Measurements from ENCODE around the gene MED12L.
A peak's percentile ranks its signal among the peaks of the same experiment; 100 is the strongest.
"Not testable (repeated sequence)": the region's sequence is repeated elsewhere in the genome, so short reads cannot be mapped to it uniquely, and the experiment has no call there.

MED12L gene

GRCh38 chr3:151225040-151225975, 139.8 kb downstream of the MED12L start:
- Histone ChIP-seq H3K27me3 (ENCODE audit: control insufficient read depth, insufficient read depth, low read length) (no peaks in the 10 kb centered on the region; the same call in 1 of the 2 replicates), H3K27ac (ENCODE audit: low read length) (no peak overlapping the region), H3K4me1 (ENCODE audit: control insufficient read depth, insufficient read depth, low read length) (no peaks in the 10 kb centered on the region), H3K36me3 (ENCODE audit: control insufficient read depth, insufficient read depth, low read length) (no peaks in the 10 kb centered on the region), H3K4me3 (ENCODE audit: low read length) (no peak overlapping the region), H3K9me3 (ENCODE audit: control insufficient read depth, insufficient read depth, low read length) (0 out of 2 replicates have a peak, but pooled peaks cover 1% of the 10 kb centered on the region)
- no CpG with 5 or more reads among the region's 9 CpGs for WGBS (ENCODE audit: insufficient coverage, insufficient read length)
- no peak for DNase-seq (ENCODE audit: low read depth, low spot score)

GRCh38 chr3:151226088-151226563, 140.7 kb downstream of the MED12L start:
- H3K36me3 ChIP-seq (ENCODE audit: control insufficient read depth, insufficient read depth, low read length), result no peaks in the 10 kb centered on the region
- WGBS (ENCODE audit: insufficient coverage, insufficient read length), result no CpG with 5 or more reads among the region's 4 CpGs
- no peak for DNase-seq (ENCODE audit: low read depth, low spot score)

GRCh38 chr3:151226825-151227224, 141.4 kb downstream of the MED12L start:
- H3K36me3 ChIP-seq (ENCODE audit: control insufficient read depth, insufficient read depth, low read length), result no peaks in the 10 kb centered on the region
- WGBS (ENCODE audit: insufficient coverage, insufficient read length), result no CpG with 5 or more reads among the region's 5 CpGs
- no peak for DNase-seq (ENCODE audit: low read depth, low spot score)
- no peak overlapping the region for H3K27ac ChIP-seq (ENCODE audit: low read length)
- 0 out of 2 replicates have a peak, but pooled peaks cover under 1% of the 10 kb centered on the region for H3K9me3 ChIP-seq (ENCODE audit: control insufficient read depth, insufficient read depth, low read length)
- H3K27me3 ChIP-seq (ENCODE audit: control insufficient read depth, insufficient read depth, low read length), result no peaks in the 10 kb centered on the region; the same call in 1 of the 2 replicates
- H3K4me3 ChIP-seq (ENCODE audit: low read length), result no peak overlapping the region
- no peaks in the 10 kb centered on the region for H3K4me1 ChIP-seq (ENCODE audit: control insufficient read depth, insufficient read depth, low read length)

More at GRCh38 chr3:151226088-151226563, 140.7 kb downstream of the MED12L start:
- Histone ChIP-seq H3K9me3 (ENCODE audit: control insufficient read depth, insufficient read depth, low read length) (0 out of 2 replicates have a peak, but pooled peaks cover 1% of the 10 kb centered on the region), H3K27ac (ENCODE audit: low read length) (no peak overlapping the region), H3K4me1 (ENCODE audit: control insufficient read depth, insufficient read depth, low read length) (no peaks in the 10 kb centered on the region), H3K4me3 (ENCODE audit: low read length) (no peak overlapping the region), H3K27me3 (ENCODE audit: control insufficient read depth, insufficient read depth, low read length) (no peaks in the 10 kb centered on the region; the same call in 1 of the 2 replicates)

GRCh38 chr3:151227266-151227806, 141.9 kb downstream of the MED12L start:
- no peak for DNase-seq (ENCODE audit: low read depth, low spot score)
- WGBS (ENCODE audit: insufficient coverage, insufficient read length), result no CpG with 5 or more reads among the region's 6 CpGs
- Histone ChIP-seq H3K4me1 (ENCODE audit: control insufficient read depth, insufficient read depth, low read length) (no peaks in the 10 kb centered on the region), H3K27me3 (ENCODE audit: control insufficient read depth, insufficient read depth, low read length) (no peaks in the 10 kb centered on the region; the same call in 1 of the 2 replicates), H3K36me3 (ENCODE audit: control insufficient read depth, insufficient read depth, low read length) (no peaks in the 10 kb centered on the region), H3K4me3 (ENCODE audit: low read length) (no peak overlapping the region), H3K9me3 (ENCODE audit: control insufficient read depth, insufficient read depth, low read length) (no peaks in the 10 kb centered on the region), H3K27ac (ENCODE audit: low read length) (no peak overlapping the region)

- H3K4me1 ChIP-seq (ENCODE audit: control insufficient read depth, insufficient read depth, low read length), result no peaks in the 10 kb centered on the region
- H3K27ac ChIP-seq (ENCODE audit: low read length), result no peak overlapping the region
- H3K9me3 ChIP-seq (ENCODE audit: control insufficient read depth, insufficient read depth, low read length), result no peaks in the 10 kb centered on the region
- H3K4me3 ChIP-seq (ENCODE audit: low read length), result no peak overlapping the region
- H3K27me3 ChIP-seq (ENCODE audit: control insufficient read depth, insufficient read depth, low read length), result no peaks in the 10 kb centered on the region; the same call in 1 of the 2 replicates
- DNase-seq (ENCODE audit: low read depth, low spot score), result peak; percentile 60
- H3K36me3 ChIP-seq (ENCODE audit: control insufficient read depth, insufficient read depth, low read length), result no peaks in the 10 kb centered on the region
- no CpG with 5 or more reads among the region's 9 CpGs for WGBS (ENCODE audit: insufficient coverage, insufficient read length)
These were observed 142.6 kb downstream of the MED12L start for GRCh38 chr3:151227807-151228665.

- H3K4me1 ChIP-seq (ENCODE audit: control insufficient read depth, insufficient read depth, low read length), result no peaks in the 10 kb centered on the region
- no peaks in the 10 kb centered on the region for H3K36me3 ChIP-seq (ENCODE audit: control insufficient read depth, insufficient read depth, low read length)
- DNase-seq (ENCODE audit: low read depth, low spot score), result no peak
- H3K9me3 ChIP-seq (ENCODE audit: control insufficient read depth, insufficient read depth, low read length), result no peaks in the 10 kb centered on the region
- WGBS (ENCODE audit: insufficient coverage, insufficient read length), result no CpG with 5 or more reads among the region's 1 CpG
- no peaks in the 10 kb centered on the region; the same call in 1 of the 2 replicates for H3K27me3 ChIP-seq (ENCODE audit: control insufficient read depth, insufficient read depth, low read length)
- H3K27ac ChIP-seq (ENCODE audit: low read length), result no peak overlapping the region
- H3K4me3 ChIP-seq (ENCODE audit: low read length), result no peak overlapping the region
These were observed 143.2 kb downstream of the MED12L start for GRCh38 chr3:151228666-151229040.

GRCh38 chr3:151230646-151231045, 145.2 kb downstream of the MED12L start:
- no peak for DNase-seq (ENCODE audit: low read depth, low spot score)
- no CpG with 5 or more reads among the region's 4 CpGs for WGBS (ENCODE audit: insufficient coverage, insufficient read length)
- no peaks in the 10 kb centered on the region for H3K36me3 ChIP-seq (ENCODE audit: control insufficient read depth, insufficient read depth, low read length)
- H3K27ac ChIP-seq (ENCODE audit: low read length), result no peak overlapping the region
- no peak overlapping the region for H3K4me3 ChIP-seq (ENCODE audit: low read length)
- H3K27me3 ChIP-seq (ENCODE audit: control insufficient read depth, insufficient read depth, low read length), result no peaks in the 10 kb centered on the region; the same call in 1 of the 2 replicates
- peaks cover 2% of the 10 kb centered on the region; the same call in 1 of the 2 replicates for H3K4me1 ChIP-seq (ENCODE audit: control insufficient read depth, insufficient read depth, low read length)
- no peaks in the 10 kb centered on the region for H3K9me3 ChIP-seq (ENCODE audit: control insufficient read depth, insufficient read depth, low read length)

GRCh38 chr3:151232403-151232802, 146.9 kb downstream of the MED12L start:
- H3K27me3 ChIP-seq (ENCODE audit: control insufficient read depth, insufficient read depth, low read length); DNase-seq (ENCODE audit: low read depth, low spot score); H3K9me3 ChIP-seq (ENCODE audit: control insufficient read depth, insufficient read depth, low read length); H3K27ac ChIP-seq (ENCODE audit: low read length); H3K4me3 ChIP-seq (ENCODE audit: low read length); H3K4me1 ChIP-seq (ENCODE audit: control insufficient read depth, insufficient read depth, low read length); H3K36me3 ChIP-seq (ENCODE audit: control insufficient read depth, insufficient read depth, low read length): not testable (repeated sequence)

- Histone ChIP-seq H3K27me3 (ENCODE audit: control insufficient read depth, insufficient read depth, low read length) (no peaks in the 10 kb centered on the region), H3K4me1 (ENCODE audit: control insufficient read depth, insufficient read depth, low read length) (peaks cover 3% of the 10 kb centered on the region; the same call in 1 of the 2 replicates)
- WGBS (ENCODE audit: insufficient coverage, insufficient read length), result no CpG with 5 or more reads among the region's 4 CpGs
These were observed 147.5 kb downstream of the MED12L start for GRCh38 chr3:151232991-151233390.

GRCh38 chr3:151234825-151235224, 149.4 kb downstream of the MED12L start:
- H3K27me3 ChIP-seq (ENCODE audit: control insufficient read depth, insufficient read depth, low read length), result no peaks in the 10 kb centered on the region
- no peaks in the 10 kb centered on the region for H3K36me3 ChIP-seq (ENCODE audit: control insufficient read depth, insufficient read depth, low read length)
- no peaks in the 10 kb centered on the region for H3K9me3 ChIP-seq (ENCODE audit: control insufficient read depth, insufficient read depth, low read length)
- H3K4me1 ChIP-seq (ENCODE audit: control insufficient read depth, insufficient read depth, low read length), result peaks cover 3% of the 10 kb centered on the region; the same call in 1 of the 2 replicates
- no peak for DNase-seq (ENCODE audit: low read depth, low spot score)
- H3K27ac ChIP-seq (ENCODE audit: low read length), result no peak overlapping the region
- no peak overlapping the region for H3K4me3 ChIP-seq (ENCODE audit: low read length)
- no CpG with 5 or more reads among the region's 6 CpGs for whole genome bisulfite sequencing (ENCODE audit: insufficient coverage, insufficient read length)

More at GRCh38 chr3:151232991-151233390, 147.5 kb downstream of the MED12L start:
- Histone ChIP-seq H3K4me3 (ENCODE audit: low read length) (no peak overlapping the region), H3K36me3 (ENCODE audit: control insufficient read depth, insufficient read depth, low read length) (no peaks in the 10 kb centered on the region), H3K27ac (ENCODE audit: low read length) (no peak overlapping the region), H3K9me3 (ENCODE audit: control insufficient read depth, insufficient read depth, low read length) (no peaks in the 10 kb centered on the region)
- DNase-seq (ENCODE audit: low read depth, low spot score), result no peak

Data from iPS DF 6.9 (cell line).